ENCODE data around the gene TJAP1.

Gene TJAP1

GRCh38 chr6:43432009-43432945 is 45.1 kb upstream of the TJAP1 start:
- TF ChIP-seq POLR2AphosphoS5 (IDR thresholded peaks at IDR 0.05; ENCODE audit: low read depth): no peak
- TF ChIP-seq REST (IDR thresholded peaks at IDR 0.05; ENCODE audit: insufficient replicate concordance, low read depth): no peak
- TF ChIP-seq SPI1 (IDR thresholded peaks at IDR 0.05; ENCODE audit: borderline replicate concordance, low read depth): no peak
- no peak for TF ChIP-seq CTCF (IDR thresholded peaks at IDR 0.05; ENCODE audit: insufficient read depth, low read length)
- Histone ChIP-seq H3K27ac (replicated peaks) (no peak overlapping the region), H3K27me3 (ENCODE audit: insufficient read depth, poor library complexity, severe bottlenecking) (no peaks in the 10 kb centered on the region), H3K4me3 (replicated peaks; ENCODE audit: insufficient read depth, low read length) (no peak overlapping the region)
- DNase-seq (ENCODE audit: low read depth in 1 of 2, low spot score in 1 of 2): no peak

- H3K4me3 ChIP-seq (replicated peaks; ENCODE audit: insufficient read depth, low read length): no peak overlapping the region
- H3K27ac ChIP-seq (replicated peaks): no peak overlapping the region
- no peak for TF ChIP-seq REST (IDR thresholded peaks at IDR 0.05; ENCODE audit: insufficient replicate concordance, low read depth)
- TF ChIP-seq POLR2AphosphoS5 (IDR thresholded peaks at IDR 0.05; ENCODE audit: low read depth): no peak
- no peak for TF ChIP-seq SPI1 (IDR thresholded peaks at IDR 0.05; ENCODE audit: borderline replicate concordance, low read depth)
- no peak for TF ChIP-seq GABPA (IDR thresholded peaks at IDR 0.05; ENCODE audit: low read depth)
- no peak for TF ChIP-seq CTCF (IDR thresholded peaks at IDR 0.05; ENCODE audit: insufficient read depth, low read length)
- H3K27me3 ChIP-seq (ENCODE audit: insufficient read depth, poor library complexity, severe bottlenecking): no peaks in the 10 kb centered on the region
- DNase-seq (ENCODE audit: low read depth in 1 of 2, low spot score in 1 of 2): no peak
Observed at GRCh38 chr6:43433148-43433547, 44.2 kb upstream of the TJAP1 start.

- DNase-seq (ENCODE audit: low read depth in 1 of 2, low spot score in 1 of 2): no peak
- H3K4me3 ChIP-seq (replicated peaks; ENCODE audit: insufficient read depth, low read length): no peak overlapping the region
- TF ChIP-seq SPI1 (IDR thresholded peaks at IDR 0.05; ENCODE audit: borderline replicate concordance, low read depth) (no peak), GABPA (IDR thresholded peaks at IDR 0.05; ENCODE audit: low read depth) (no peak), CTCF (IDR thresholded peaks at IDR 0.05; ENCODE audit: insufficient read depth, low read length) (no peak), REST (IDR thresholded peaks at IDR 0.05; ENCODE audit: insufficient replicate concordance, low read depth) (no peak), POLR2AphosphoS5 (IDR thresholded peaks at IDR 0.05; ENCODE audit: low read depth) (no peak)
- H3K27ac ChIP-seq (replicated peaks): no peak overlapping the region
- H3K27me3 ChIP-seq (ENCODE audit: insufficient read depth, poor library complexity, severe bottlenecking): no peaks in the 10 kb centered on the region
Observed at GRCh38 chr6:43434001-43434840, 43.1 kb upstream of the TJAP1 start.

Measured in HL-60 (cell line).